GM13976 (cell line): Measurements from ENCODE around the gene NBEAL1.
"Not testable (repeated sequence)": the region's sequence is repeated elsewhere in the genome, so short reads cannot be mapped to it uniquely, and the experiment has no call there.

Source experiments
- DNase-seq: peaks from one replicate; pipeline ENCODE4 v3.0.0; 2012; ENCODE audit warnings: low spot score
- in situ Hi-C: fragments of 300-500 bp; cut with MboI; formaldehyde crosslinking; loops from one replicate; pipeline ENCODE4 v1.12.0; 2022; ENCODE audit warnings: low sequenced_read_pairs, mixed read lengths, inconsistent platforms; ENCODE audit not compliant: unreplicated experiment
- TF ChIP-seq, protein P1 (sequence below): IDR thresholded peaks from 2 replicates; pipeline ENCODE4 v1.5.1; 2012; ENCODE audit warnings: borderline replicate concordance, mild to moderate bottlenecking; ENCODE audit not compliant: insufficient read depth; ENCODE audit errors: extremely low read depth, missing control alignments, control extremely low read depth

NBEAL1 gene

DNA sequence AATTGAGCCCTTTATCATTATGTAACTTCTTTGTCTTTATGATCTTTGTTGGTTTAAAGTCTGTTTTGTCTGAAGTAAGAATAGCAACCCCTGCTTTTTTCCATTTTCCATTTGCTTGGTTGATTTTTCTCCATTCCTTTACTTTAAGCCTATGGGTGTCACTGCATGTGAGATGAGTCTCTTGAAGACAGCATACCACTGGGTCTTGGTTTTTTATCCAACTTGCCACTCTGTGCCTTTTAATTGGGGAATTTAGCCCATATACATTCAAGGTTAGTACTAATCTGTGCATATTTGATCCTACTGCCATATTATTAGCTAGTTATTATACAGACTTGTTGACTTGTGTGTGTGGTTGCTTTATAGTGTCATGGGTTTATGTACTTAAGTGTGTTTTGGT lies 89.6 kb downstream of the NBEAL1 start:
- TF ChIP-seq, protein P1, sequence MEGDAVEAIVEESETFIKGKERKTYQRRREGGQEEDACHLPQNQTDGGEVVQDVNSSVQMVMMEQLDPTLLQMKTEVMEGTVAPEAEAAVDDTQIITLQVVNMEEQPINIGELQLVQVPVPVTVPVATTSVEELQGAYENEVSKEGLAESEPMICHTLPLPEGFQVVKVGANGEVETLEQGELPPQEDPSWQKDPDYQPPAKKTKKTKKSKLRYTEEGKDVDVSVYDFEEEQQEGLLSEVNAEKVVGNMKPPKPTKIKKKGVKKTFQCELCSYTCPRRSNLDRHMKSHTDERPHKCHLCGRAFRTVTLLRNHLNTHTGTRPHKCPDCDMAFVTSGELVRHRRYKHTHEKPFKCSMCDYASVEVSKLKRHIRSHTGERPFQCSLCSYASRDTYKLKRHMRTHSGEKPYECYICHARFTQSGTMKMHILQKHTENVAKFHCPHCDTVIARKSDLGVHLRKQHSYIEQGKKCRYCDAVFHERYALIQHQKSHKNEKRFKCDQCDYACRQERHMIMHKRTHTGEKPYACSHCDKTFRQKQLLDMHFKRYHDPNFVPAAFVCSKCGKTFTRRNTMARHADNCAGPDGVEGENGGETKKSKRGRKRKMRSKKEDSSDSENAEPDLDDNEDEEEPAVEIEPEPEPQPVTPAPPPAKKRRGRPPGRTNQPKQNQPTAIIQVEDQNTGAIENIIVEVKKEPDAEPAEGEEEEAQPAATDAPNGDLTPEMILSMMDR: no peak
- in situ Hi-C loops: no loop called here
- DNase-seq: no peak

DNA sequence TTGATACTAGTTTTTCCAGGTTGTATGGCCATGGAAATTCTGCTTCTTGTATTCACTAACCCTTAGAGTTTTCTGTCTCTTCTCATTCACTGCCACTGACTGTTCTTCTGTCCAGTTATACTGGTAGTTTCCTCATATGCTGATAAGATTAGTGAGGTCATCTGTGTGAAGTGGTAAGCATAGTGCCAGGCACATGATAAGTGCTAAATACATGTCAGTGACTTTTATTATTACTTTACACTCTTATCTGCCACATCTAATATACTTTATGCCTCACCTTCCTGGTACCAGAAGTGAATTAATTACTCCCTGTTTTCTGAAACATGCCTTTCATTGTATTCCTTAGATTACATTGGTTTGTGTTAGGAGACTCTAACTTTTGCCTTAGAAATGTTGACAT lies 91.3 kb downstream of the NBEAL1 start:
- DNase-seq: no peak
- in situ Hi-C loops: no loop called here

DNA sequence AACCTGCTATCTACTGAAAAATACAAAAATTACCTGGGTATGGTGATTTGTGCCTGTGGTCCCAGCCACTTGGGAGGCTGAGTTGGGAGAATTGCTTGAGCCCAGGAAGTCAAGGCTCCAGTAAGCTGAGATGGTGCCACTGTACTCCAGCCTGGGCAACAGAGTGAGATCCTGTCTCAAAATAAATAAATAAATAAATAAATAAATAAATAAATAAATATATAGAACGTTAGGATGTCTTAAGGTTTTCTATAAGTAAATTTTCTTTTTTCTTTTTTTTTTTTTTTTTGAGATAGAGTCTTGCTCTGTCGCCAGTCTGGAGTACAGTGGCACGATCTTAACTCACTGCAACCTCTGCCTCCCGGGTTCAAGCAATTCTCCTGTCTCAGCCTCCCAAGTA lies 95.8 kb downstream of the NBEAL1 start:
- DNase-seq, in situ Hi-C loops: not testable (repeated sequence)

More for the DNA sequence above, 91.3 kb downstream of the NBEAL1 start:
- TF ChIP-seq, protein P1: no peak

- DNase-seq: no peak
- TF ChIP-seq, protein P1: no peak
- in situ Hi-C loops: no loop called here
Measured at GRCh38 chr2:203112342-203112741, 97.7 kb downstream of the NBEAL1 start.

- in situ Hi-C loops, DNase-seq: not testable (repeated sequence)
Measured at GRCh38 chr2:203115201-203115700, 100.6 kb downstream of the NBEAL1 start.

- TF ChIP-seq, protein P1: peak; percentile 18
- DNase-seq: no peak
- in situ Hi-C loops: no loop called here
Measured at GRCh38 chr2:203122317-203122986, 107.8 kb downstream of the NBEAL1 start.

DNA sequence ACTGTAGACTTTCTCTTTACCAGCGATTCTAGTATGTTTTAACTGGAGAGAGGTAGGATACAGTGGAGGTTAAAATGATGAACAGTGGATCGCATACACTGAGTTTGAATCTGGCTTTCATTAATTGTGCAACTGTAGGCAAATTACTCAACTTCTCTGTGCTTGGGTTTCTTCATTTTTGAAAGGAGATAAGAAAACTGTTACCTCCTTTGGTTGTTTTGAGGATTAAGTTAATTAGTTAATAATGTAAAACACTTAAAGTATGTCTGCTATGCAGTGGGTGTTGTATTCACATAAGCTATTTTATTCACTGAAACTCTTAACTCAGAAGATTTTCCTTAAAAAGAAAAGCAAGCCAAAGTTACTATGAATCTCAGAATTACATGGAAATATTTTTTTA lies 112.3 kb downstream of the NBEAL1 start:
- DNase-seq: no peak
- TF ChIP-seq, protein P1: no peak

More for the DNA sequence above, 112.3 kb downstream of the NBEAL1 start:
- in situ Hi-C loops: loop anchor here (25.0 kb wide), 1 partner anchor 565 kb away; no protein-coding TSS in a partner anchor
